ENCODE data around the gene EIF2AK2. TPM values are rescaled to one million over a fixed set of nuclear protein-coding genes. Genes with fewer than 3 reads are reported as not detected.
A peak's percentile ranks its signal among the peaks of the same experiment; 100 is the strongest.
"Not testable (repeated sequence)": the region's sequence is repeated elsewhere in the genome, so short reads cannot be mapped to it uniquely, and the experiment has no call there.

The EIF2AK2 gene
- polyA plus RNA-seq (2013): 27.3 TPM

GRCh38 chr2:37156857-37157714, at the start of gene EIF2AK2:
TSS of gene EIF2AK2 (minus strand) at chr2:37156980. CDS start at chr2:37147806, 9,174 bp downstream.
- Histone ChIP-seq H3K27me3 (replicated peaks in 2 of 5; ENCODE audit: control insufficient read depth in 4 of 5, insufficient read depth in 5 of 5, low read length in 4 of 5) (no peaks in the 10 kb centered on the region), H3K9me3 (ENCODE audit: control extremely low read depth in 1 of 5, control insufficient read depth in 4 of 5, insufficient read depth in 2 of 5, low read depth in 1 of 5, low read length in 4 of 5) (no peaks in the 10 kb centered on the region), H3K4me3 (ENCODE audit: control insufficient read depth in 1 of 7, extremely low read depth in 1 of 7, insufficient read depth in 4 of 7, low read depth in 2 of 7, low read length in 6 of 7) (peak within 1 kb of the TSS; percentile 62 to 94 (median 84)), H3K36me3 (ENCODE audit: control insufficient read depth in 4 of 4, insufficient read depth in 4 of 4, low read length in 3 of 4) (peaks cover 3 to 12% (median 7%) of the 10 kb centered on the region in 4 experiments), H3K27ac (ENCODE audit: insufficient read depth in 1 of 2, low read depth in 1 of 2, low read length in 2 of 2, poor library complexity in 1 of 2, severe bottlenecking in 2 of 2) (peak within 1 kb of the TSS; percentile 86 to 88), H3K4me1 (ENCODE audit: control extremely low read depth in 1 of 4, control insufficient read depth in 4 of 4, insufficient read depth in 4 of 4, low read length in 3 of 4) (peaks cover 3 to 22% (median 20%) of the 10 kb centered on the region in 4 experiments)
- ChIA-PET POLR2A (interaction anchor here (0.6 kb wide), 1 partner anchor 45 kb away, joined by 3 read pairs; no protein-coding TSS in a partner anchor), CTCF (interaction anchor here (0.7 to 2.5 kb wide), 6 partner anchors 9 to 106 kb away, joined by 3 to 18 read pairs (median 4); no protein-coding TSS in a partner anchor)
- WGBS (ENCODE audit: insufficient coverage): 13% methylated on average over 24 of the region's 55 CpGs
- peak; percentile 87 to 94 (median 94) for DNase-seq

- Histone ChIP-seq H3K27ac (ENCODE audit: insufficient read depth in 1 of 2, low read depth in 1 of 2, low read length in 2 of 2, poor library complexity in 1 of 2, severe bottlenecking in 2 of 2) (no peak overlapping the region), H3K9me3 (ENCODE audit: control extremely low read depth in 1 of 5, control insufficient read depth in 4 of 5, insufficient read depth in 2 of 5, low read depth in 1 of 5, low read length in 4 of 5) (peaks cover 12 to 50% (median 22%) of the 10 kb centered on the region in 5 experiments), H3K4me1 (ENCODE audit: control extremely low read depth in 1 of 4, control insufficient read depth in 4 of 4, insufficient read depth in 4 of 4, low read length in 3 of 4) (peaks cover 0 to 13% (median 5%) of the 10 kb centered on the region in 4 experiments), H3K27me3 (replicated peaks in 2 of 5; ENCODE audit: control insufficient read depth in 4 of 5, insufficient read depth in 5 of 5, low read length in 4 of 5) (no peaks in the 10 kb centered on the region), H3K4me3 (ENCODE audit: control insufficient read depth in 1 of 7, extremely low read depth in 1 of 7, insufficient read depth in 4 of 7, low read depth in 2 of 7, low read length in 6 of 7) (no peak overlapping the region), H3K36me3 (ENCODE audit: control insufficient read depth in 4 of 4, insufficient read depth in 4 of 4, low read length in 3 of 4) (peaks cover 44 to 86% (median 65%) of the 10 kb centered on the region in 4 experiments)
- WGBS (ENCODE audit: insufficient coverage): 96% methylated on average over 4 of the region's 5 CpGs
- POLR2A ChIA-PET: no interaction called here
- CTCF ChIA-PET: no interaction called here
- DNase-seq: peak in 1 of 3 donors; percentile 17
Observed at GRCh38 chr2:37205689-37206341, 49.0 kb upstream of the EIF2AK2 start.

- 100% methylated on average over 3 of the region's 8 CpGs for WGBS (ENCODE audit: insufficient coverage)
- H3K27ac ChIP-seq (ENCODE audit: insufficient read depth in 1 of 2, low read depth in 1 of 2, low read length in 2 of 2, poor library complexity in 1 of 2, severe bottlenecking in 2 of 2); CTCF ChIA-PET; H3K27me3 ChIP-seq (replicated peaks in 2 of 5; ENCODE audit: control insufficient read depth in 4 of 5, insufficient read depth in 5 of 5, low read length in 4 of 5); DNase-seq; H3K4me3 ChIP-seq (ENCODE audit: control insufficient read depth in 1 of 7, extremely low read depth in 1 of 7, insufficient read depth in 4 of 7, low read depth in 2 of 7, low read length in 6 of 7); POLR2A ChIA-PET: not testable (repeated sequence)
- peaks cover 12 to 48% (median 22%) of the 10 kb centered on the region in 5 experiments for H3K9me3 ChIP-seq (ENCODE audit: control extremely low read depth in 1 of 5, control insufficient read depth in 4 of 5, insufficient read depth in 2 of 5, low read depth in 1 of 5, low read length in 4 of 5)
- peaks cover 43 to 82% (median 66%) of the 10 kb centered on the region in 4 experiments for H3K36me3 ChIP-seq (ENCODE audit: control insufficient read depth in 4 of 4, insufficient read depth in 4 of 4, low read length in 3 of 4)
- H3K4me1 ChIP-seq (ENCODE audit: control extremely low read depth in 1 of 4, control insufficient read depth in 4 of 4, insufficient read depth in 4 of 4, low read length in 3 of 4): peaks cover 0 to 13% (median 5%) of the 10 kb centered on the region in 4 experiments
Observed at GRCh38 chr2:37205071-37205661, 48.4 kb upstream of the EIF2AK2 start.

- ChIA-PET POLR2A (interaction anchor here (0.7 kb wide), 1 partner anchor 55 kb away, joined by 3 read pairs; no protein-coding TSS in a partner anchor), CTCF (interaction anchor here (1.1 to 1.6 kb wide), 2 partner anchors 10 to 15 kb away, joined by 3 to 5 read pairs; partner anchors contain the start of gene SULT6B1)
- Histone ChIP-seq H3K4me1 (ENCODE audit: control extremely low read depth in 1 of 4, control insufficient read depth in 4 of 4, insufficient read depth in 4 of 4, low read length in 3 of 4) (peaks cover 0 to 13% (median 5%) of the 10 kb centered on the region in 4 experiments), H3K27ac (ENCODE audit: insufficient read depth in 1 of 2, low read depth in 1 of 2, low read length in 2 of 2, poor library complexity in 1 of 2, severe bottlenecking in 2 of 2) (no peak overlapping the region), H3K27me3 (replicated peaks in 2 of 5; ENCODE audit: control insufficient read depth in 4 of 5, insufficient read depth in 5 of 5, low read length in 4 of 5) (no peaks in the 10 kb centered on the region), H3K36me3 (ENCODE audit: control insufficient read depth in 4 of 4, insufficient read depth in 4 of 4, low read length in 3 of 4) (peaks cover 37 to 77% (median 54%) of the 10 kb centered on the region in 4 experiments), H3K9me3 (ENCODE audit: control extremely low read depth in 1 of 5, control insufficient read depth in 4 of 5, insufficient read depth in 2 of 5, low read depth in 1 of 5, low read length in 4 of 5) (peaks cover 8 to 33% (median 10%) of the 10 kb centered on the region in 5 experiments), H3K4me3 (ENCODE audit: control insufficient read depth in 1 of 7, extremely low read depth in 1 of 7, insufficient read depth in 4 of 7, low read depth in 2 of 7, low read length in 6 of 7) (no peak overlapping the region)
- no CpG with 5 or more reads among the region's 2 CpGs for WGBS (ENCODE audit: insufficient coverage)
- DNase-seq: no peak
Observed at GRCh38 chr2:37203708-37204107, 46.9 kb upstream of the EIF2AK2 start.

- DNase-seq: peak; percentile 80 to 92 (median 89)
- Histone ChIP-seq H3K4me1 (ENCODE audit: control extremely low read depth in 1 of 4, control insufficient read depth in 4 of 4, insufficient read depth in 4 of 4, low read length in 3 of 4) (peaks cover 3 to 28% (median 15%) of the 10 kb centered on the region in 4 experiments), H3K27ac (ENCODE audit: insufficient read depth in 1 of 2, low read depth in 1 of 2, low read length in 2 of 2, poor library complexity in 1 of 2, severe bottlenecking in 2 of 2) (peak overlapping the region in 1 of 2 experiments; percentile 61), H3K9me3 (ENCODE audit: control extremely low read depth in 1 of 5, control insufficient read depth in 4 of 5, insufficient read depth in 2 of 5, low read depth in 1 of 5, low read length in 4 of 5) (peaks cover 0 to 17% (median 7%) of the 10 kb centered on the region in 5 experiments), H3K27me3 (replicated peaks in 2 of 5; ENCODE audit: control insufficient read depth in 4 of 5, insufficient read depth in 5 of 5, low read length in 4 of 5) (no peaks in the 10 kb centered on the region), H3K36me3 (ENCODE audit: control insufficient read depth in 4 of 4, insufficient read depth in 4 of 4, low read length in 3 of 4) (peaks cover 30 to 63% (median 39%) of the 10 kb centered on the region in 4 experiments), H3K4me3 (ENCODE audit: control insufficient read depth in 1 of 7, extremely low read depth in 1 of 7, insufficient read depth in 4 of 7, low read depth in 2 of 7, low read length in 6 of 7) (no peak overlapping the region)
- WGBS (ENCODE audit: insufficient coverage): no CpG with 5 or more reads among the region's 1 CpG
- ChIA-PET POLR2A (no interaction called here), CTCF (interaction anchor here (1.0 to 3.7 kb wide), 5 partner anchors 10 to 50 kb away, joined by 3 to 9 read pairs (median 5); partner anchors contain the start of genes CEBPZ and NDUFAF7)
Observed at GRCh38 chr2:37201766-37202165, 45.0 kb upstream of the EIF2AK2 start.

- peaks cover 24 to 57% (median 34%) of the 10 kb centered on the region in 4 experiments for H3K36me3 ChIP-seq (ENCODE audit: control insufficient read depth in 4 of 4, insufficient read depth in 4 of 4, low read length in 3 of 4)
- POLR2A ChIA-PET: no interaction called here
- WGBS (ENCODE audit: insufficient coverage): no CpG with 5 or more reads among the region's 1 CpG
Observed at GRCh38 chr2:37201208-37201607, 44.4 kb upstream of the EIF2AK2 start.

More at GRCh38 chr2:37201208-37201607, 44.4 kb upstream of the EIF2AK2 start:
- H3K9me3 ChIP-seq (ENCODE audit: control extremely low read depth in 1 of 5, control insufficient read depth in 4 of 5, insufficient read depth in 2 of 5, low read depth in 1 of 5, low read length in 4 of 5): peaks cover 0 to 11% (median 4%) of the 10 kb centered on the region in 5 experiments
- H3K4me3 ChIP-seq (ENCODE audit: control insufficient read depth in 1 of 7, extremely low read depth in 1 of 7, insufficient read depth in 4 of 7, low read depth in 2 of 7, low read length in 6 of 7): no peak overlapping the region
- CTCF ChIA-PET: interaction anchor here (1.0 to 3.7 kb wide), 6 partner anchors 10 to 50 kb away, joined by 3 to 9 read pairs (median 4); partner anchors contain the start of genes CEBPZ and NDUFAF7
- no peaks in the 10 kb centered on the region for H3K27me3 ChIP-seq (replicated peaks in 2 of 5; ENCODE audit: control insufficient read depth in 4 of 5, insufficient read depth in 5 of 5, low read length in 4 of 5)
- H3K27ac ChIP-seq (ENCODE audit: insufficient read depth in 1 of 2, low read depth in 1 of 2, low read length in 2 of 2, poor library complexity in 1 of 2, severe bottlenecking in 2 of 2): peak overlapping the region in 1 of 2 experiments; percentile 43
- peaks cover 3 to 31% (median 16%) of the 10 kb centered on the region in 4 experiments for H3K4me1 ChIP-seq (ENCODE audit: control extremely low read depth in 1 of 4, control insufficient read depth in 4 of 4, insufficient read depth in 4 of 4, low read length in 3 of 4)
- no peak for DNase-seq

Data from common myeloid progenitor, CD34-positive (primary cell).